ENCODE data around the gene ANKRD52. TPM values are rescaled to one million over a fixed set of nuclear protein-coding genes. Genes with fewer than 3 reads are reported as not detected.

The ANKRD52 gene
- total RNA-seq, 1 donor from 2014 or later = 56.1 TPM

DNA sequence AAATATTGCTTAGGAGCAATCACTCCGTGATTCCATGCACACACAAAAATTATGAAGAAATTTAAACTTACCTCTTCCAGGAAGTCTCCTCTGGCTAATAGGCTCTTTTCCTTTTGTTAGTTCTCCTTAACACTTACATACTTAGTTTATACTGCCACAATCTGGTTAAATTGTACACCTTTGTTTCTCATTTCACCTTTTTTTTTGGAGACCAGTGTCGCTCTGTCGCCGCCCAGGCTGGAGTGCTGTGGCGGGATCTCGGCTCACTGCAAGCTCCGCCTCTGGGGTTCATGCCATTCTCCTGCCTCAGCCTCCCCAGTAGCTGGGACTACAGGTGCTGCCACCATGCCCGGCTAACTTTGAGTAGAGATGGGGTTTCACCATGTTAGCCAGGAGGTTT lies 2.2 kb upstream of the ANKRD52 start:
- DNase-seq (ENCODE audit: extremely low spot score, unreplicated experiment) = no peak
- H3K27me3 Mint-ChIP-seq = peaks cover 2% of the 10 kb centered on the region
- peak overlapping the region; percentile 77 for H3K27ac Mint-ChIP-seq
- H3K4me1 Mint-ChIP-seq (ENCODE audit: unreplicated experiment) = peaks cover 11% of the 10 kb centered on the region
- peaks cover 4% of the 10 kb centered on the region for H3K9me3 Mint-ChIP-seq
- TF ChIP-seq, protein P1, sequence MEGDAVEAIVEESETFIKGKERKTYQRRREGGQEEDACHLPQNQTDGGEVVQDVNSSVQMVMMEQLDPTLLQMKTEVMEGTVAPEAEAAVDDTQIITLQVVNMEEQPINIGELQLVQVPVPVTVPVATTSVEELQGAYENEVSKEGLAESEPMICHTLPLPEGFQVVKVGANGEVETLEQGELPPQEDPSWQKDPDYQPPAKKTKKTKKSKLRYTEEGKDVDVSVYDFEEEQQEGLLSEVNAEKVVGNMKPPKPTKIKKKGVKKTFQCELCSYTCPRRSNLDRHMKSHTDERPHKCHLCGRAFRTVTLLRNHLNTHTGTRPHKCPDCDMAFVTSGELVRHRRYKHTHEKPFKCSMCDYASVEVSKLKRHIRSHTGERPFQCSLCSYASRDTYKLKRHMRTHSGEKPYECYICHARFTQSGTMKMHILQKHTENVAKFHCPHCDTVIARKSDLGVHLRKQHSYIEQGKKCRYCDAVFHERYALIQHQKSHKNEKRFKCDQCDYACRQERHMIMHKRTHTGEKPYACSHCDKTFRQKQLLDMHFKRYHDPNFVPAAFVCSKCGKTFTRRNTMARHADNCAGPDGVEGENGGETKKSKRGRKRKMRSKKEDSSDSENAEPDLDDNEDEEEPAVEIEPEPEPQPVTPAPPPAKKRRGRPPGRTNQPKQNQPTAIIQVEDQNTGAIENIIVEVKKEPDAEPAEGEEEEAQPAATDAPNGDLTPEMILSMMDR (conservative IDR thresholded peaks at IDR 0.05) = no peak
- peak overlapping the region; percentile 30 for H3K4me3 Mint-ChIP-seq
- peaks cover 5% of the 10 kb centered on the region for H3K36me3 Mint-ChIP-seq

DNA sequence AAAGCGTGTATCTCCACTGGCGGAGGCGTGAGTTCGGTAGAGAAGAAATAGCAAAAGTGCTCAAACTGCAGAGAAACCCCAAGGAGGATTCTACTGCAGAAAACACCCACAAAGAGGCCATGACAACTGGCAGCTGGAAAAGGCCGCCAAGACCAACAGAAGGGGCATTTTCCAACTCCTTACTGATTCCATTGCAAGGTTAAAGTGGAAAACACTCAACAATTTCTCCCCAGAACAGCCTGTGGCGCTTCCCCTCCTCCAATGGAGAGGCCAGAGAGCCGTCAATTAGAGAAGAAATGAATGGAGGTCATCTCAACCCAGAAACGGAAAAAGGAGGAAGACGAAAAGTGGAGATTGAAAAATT lies 618 bp upstream of the ANKRD52 start:
- Mint-ChIP-seq H3K4me1 (ENCODE audit: unreplicated experiment) (peaks cover 11% of the 10 kb centered on the region), H3K36me3 (peaks cover 8% of the 10 kb centered on the region), H3K27ac (peak overlapping the region; percentile 85), H3K9me3 (peaks cover 4% of the 10 kb centered on the region), H3K4me3 (peak overlapping the region; percentile 91), H3K27me3 (peaks cover 2% of the 10 kb centered on the region)
- no peak for DNase-seq (ENCODE audit: extremely low spot score, unreplicated experiment)
- TF ChIP-seq, protein P1 (conservative IDR thresholded peaks at IDR 0.05) = no peak

DNA sequence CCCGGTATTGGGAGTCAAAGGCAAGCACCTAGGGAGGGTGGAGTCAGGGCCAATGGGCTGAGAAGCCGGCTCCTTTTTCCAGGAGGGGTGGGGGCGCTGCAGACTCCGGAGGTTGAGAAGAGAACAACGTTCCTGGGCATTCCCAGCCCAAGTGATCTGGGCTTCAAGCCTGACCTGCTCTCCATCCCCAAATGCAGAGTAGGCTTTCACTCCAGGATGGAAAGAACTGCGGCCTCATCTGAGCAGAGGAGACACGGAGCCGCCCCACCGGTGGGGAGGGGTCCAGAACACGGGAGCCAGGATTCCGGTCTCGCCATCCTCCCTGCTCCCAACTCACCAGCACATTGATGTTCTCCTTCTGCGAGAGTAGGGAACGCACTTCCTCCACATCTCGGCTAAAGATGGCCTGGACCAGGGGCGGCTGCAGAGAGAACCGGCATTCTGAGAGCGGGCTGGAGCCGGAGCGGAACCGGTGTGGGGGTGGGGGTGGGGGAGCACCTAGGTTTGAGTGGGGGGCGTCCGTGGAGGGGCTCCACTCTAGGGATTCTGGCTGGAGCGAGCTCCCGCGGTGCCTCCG lies 605 bp downstream of the ANKRD52 start:
- Mint-ChIP-seq H3K27ac (peak overlapping the region; percentile 71), H3K9me3 (peaks cover 4% of the 10 kb centered on the region), H3K27me3 (peaks cover 2% of the 10 kb centered on the region), H3K4me1 (ENCODE audit: unreplicated experiment) (peaks cover 11% of the 10 kb centered on the region), H3K36me3 (peaks cover 11% of the 10 kb centered on the region), H3K4me3 (peak overlapping the region; percentile 94)
- no peak for DNase-seq (ENCODE audit: extremely low spot score, unreplicated experiment)
- TF ChIP-seq, protein P1 (conservative IDR thresholded peaks at IDR 0.05) = no peak

DNA sequence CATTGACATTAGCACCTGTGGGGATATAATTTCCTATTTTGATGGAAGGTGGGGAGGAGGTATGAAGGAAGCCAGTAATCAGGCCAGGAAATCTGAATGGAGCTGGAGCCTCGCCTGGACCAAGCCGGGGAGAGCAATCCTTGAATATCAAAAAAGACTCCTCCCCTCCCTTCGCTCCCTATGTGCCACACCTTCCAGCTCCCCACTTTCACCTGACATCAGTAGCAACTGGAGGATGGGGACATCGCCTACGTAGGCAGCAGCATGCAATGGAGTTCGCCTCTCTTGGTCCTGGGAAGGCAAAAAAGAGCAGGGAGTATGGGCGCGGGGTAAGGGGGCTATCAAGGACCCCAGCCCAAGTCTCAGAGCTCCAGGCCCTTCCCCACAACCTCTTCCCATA lies 1.1 kb downstream of the ANKRD52 start:
- H3K4me3 Mint-ChIP-seq = peak overlapping the region; percentile 94

DNA sequence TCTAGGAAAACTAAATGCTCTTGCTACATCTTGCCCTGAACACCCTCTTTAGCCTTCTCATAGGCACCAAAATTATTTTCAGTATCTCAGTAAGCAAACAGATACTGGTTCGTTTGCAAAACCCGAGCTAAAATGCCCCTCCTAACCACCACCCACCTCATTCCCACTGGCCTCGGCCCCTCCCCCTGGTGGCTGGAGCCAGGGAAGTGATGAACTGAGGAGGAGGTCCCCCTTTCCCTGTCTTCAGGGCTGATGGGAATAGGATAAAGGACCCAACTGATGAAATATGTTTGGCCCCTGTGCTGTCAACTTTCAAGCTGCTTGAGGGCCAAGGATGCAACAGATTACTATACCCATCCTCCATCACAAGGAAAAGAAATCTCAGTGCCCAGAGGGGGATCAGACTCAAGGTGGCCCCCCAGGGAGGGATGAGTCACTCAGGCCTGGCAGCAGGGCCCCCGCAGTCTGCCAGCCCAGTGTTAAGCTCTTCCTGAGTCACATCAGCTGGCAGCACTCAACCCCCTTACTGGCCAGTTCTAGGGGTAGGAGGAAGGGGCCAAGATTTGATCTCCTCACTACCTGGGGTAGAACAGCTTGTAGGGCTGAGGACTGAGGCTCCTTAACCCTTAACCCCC lies 1.7 kb downstream of the ANKRD52 start:
- Mint-ChIP-seq H3K4me1 (ENCODE audit: unreplicated experiment) (peaks cover 8% of the 10 kb centered on the region), H3K9me3 (no peaks in the 10 kb centered on the region), H3K36me3 (peaks cover 16% of the 10 kb centered on the region), H3K4me3 (peak overlapping the region; percentile 94), H3K27me3 (no peaks in the 10 kb centered on the region), H3K27ac (peak overlapping the region; percentile 71)
- TF ChIP-seq, protein P1 (conservative IDR thresholded peaks at IDR 0.05) = no peak
- DNase-seq (ENCODE audit: extremely low spot score, unreplicated experiment) = no peak

More for the DNA sequence above, 1.1 kb downstream of the ANKRD52 start:
- Mint-ChIP-seq H3K4me1 (ENCODE audit: unreplicated experiment) (peaks cover 10% of the 10 kb centered on the region), H3K36me3 (peaks cover 12% of the 10 kb centered on the region), H3K27ac (peak overlapping the region; percentile 71), H3K9me3 (peaks cover 3% of the 10 kb centered on the region), H3K27me3 (peaks cover 2% of the 10 kb centered on the region)
- no peak for DNase-seq (ENCODE audit: extremely low spot score, unreplicated experiment)
- TF ChIP-seq, protein P1 (conservative IDR thresholded peaks at IDR 0.05) = no peak
